ENCODE results near the gene LTN1.

LTN1 gene

GRCh38 chr21:28883931-28884330, 108.7 kb downstream of the LTN1 start:
- DNase-seq, result no peak
- no peaks in the 10 kb centered on the region for H3K27me3 ChIP-seq (ENCODE audit: control insufficient read depth in 1 of 2, insufficient read depth in 1 of 2, low read length in 2 of 2)
- no peak overlapping the region for H4K91ac ChIP-seq (ENCODE audit: low read length)
- peaks cover 2% of the 10 kb centered on the region for H3K79me1 ChIP-seq (replicated peaks; ENCODE audit: low read length, poor library complexity, severe bottlenecking)
- H4K8ac ChIP-seq (ENCODE audit: low read length), result no peak overlapping the region
- H3K18ac ChIP-seq (ENCODE audit: low read depth in 1 of 2, low read length in 2 of 2), result no peak overlapping the region
- no peak overlapping the region for H3K4me2 ChIP-seq (ENCODE audit: low read length, poor library complexity, severe bottlenecking)
- no peak overlapping the region for H3K23ac ChIP-seq (ENCODE audit: low read length in 2 of 2)
- no peak overlapping the region for H3K4ac ChIP-seq (ENCODE audit: low read depth in 1 of 2, low read length in 2 of 2)
- peak overlapping the region; percentile 94 for H3K9ac ChIP-seq (ENCODE audit: low read length)
- H2BK120ac ChIP-seq (ENCODE audit: low read depth, low read length), result no peak overlapping the region
- H3K4me3 ChIP-seq (ENCODE audit: insufficient read depth in 1 of 2, low read depth in 1 of 2, low read length in 2 of 2), result peak overlapping the region in 1 of 2 experiments; percentile 87
- no peak overlapping the region for H2BK5ac ChIP-seq (ENCODE audit: low read depth, low read length, poor library complexity, severe bottlenecking)
- no peak overlapping the region for H3K14ac ChIP-seq (ENCODE audit: low read length in 2 of 2)
- H2BK15ac ChIP-seq (ENCODE audit: low read depth, poor library complexity, severe bottlenecking), result no peak overlapping the region
- no peak overlapping the region for H2AK5ac ChIP-seq (ENCODE audit: low read length, severe bottlenecking)
- no peak overlapping the region for H2AFZ ChIP-seq (ENCODE audit: low read depth, low read length)
- peaks cover 7 to 37% of the 10 kb centered on the region in 2 experiments for H3K36me3 ChIP-seq (ENCODE audit: control insufficient read depth in 1 of 2, insufficient read depth in 2 of 2, low read depth in 1 of 2, low read length in 2 of 2)
- no peak overlapping the region for H3K27ac ChIP-seq (ENCODE audit: low read length, poor library complexity, severe bottlenecking)
- no peaks in the 10 kb centered on the region for H3K9me3 ChIP-seq (ENCODE audit: control insufficient read depth, low read length)
- H3K4me1 ChIP-seq (ENCODE audit: control insufficient read depth, insufficient read depth, low read depth, low read length), result no peaks in the 10 kb centered on the region
- H2BK12ac ChIP-seq (ENCODE audit: low read length in 2 of 2), result no peak overlapping the region

- no peaks in the 10 kb centered on the region for H3K9me3 ChIP-seq (ENCODE audit: control insufficient read depth, low read length)
- H2BK120ac ChIP-seq (ENCODE audit: low read depth, low read length), result no peak overlapping the region
- no peaks in the 10 kb centered on the region for H3K27me3 ChIP-seq (ENCODE audit: control insufficient read depth in 1 of 2, insufficient read depth in 1 of 2, low read length in 2 of 2)
- H3K14ac ChIP-seq (ENCODE audit: low read length in 2 of 2), result no peak overlapping the region
- no peak overlapping the region for H2BK12ac ChIP-seq (ENCODE audit: low read length in 2 of 2)
- H3K23ac ChIP-seq (ENCODE audit: low read length in 2 of 2), result no peak overlapping the region
- no peak overlapping the region for H2AFZ ChIP-seq (ENCODE audit: low read depth, low read length)
- no peak overlapping the region for H3K18ac ChIP-seq (ENCODE audit: low read depth in 1 of 2, low read length in 2 of 2)
- no peaks in the 10 kb centered on the region for H3K4me1 ChIP-seq (ENCODE audit: control insufficient read depth, insufficient read depth, low read depth, low read length)
- H4K91ac ChIP-seq (ENCODE audit: low read length), result no peak overlapping the region
- H2BK5ac ChIP-seq (ENCODE audit: low read depth, low read length, poor library complexity, severe bottlenecking), result no peak overlapping the region
- no peak overlapping the region for H3K9ac ChIP-seq (ENCODE audit: low read length)
- no peak overlapping the region for H3K4me3 ChIP-seq (ENCODE audit: insufficient read depth in 1 of 2, low read depth in 1 of 2, low read length in 2 of 2)
- H2AK5ac ChIP-seq (ENCODE audit: low read length, severe bottlenecking), result no peak overlapping the region
- no peak for DNase-seq
- no peak overlapping the region for H3K4me2 ChIP-seq (ENCODE audit: low read length, poor library complexity, severe bottlenecking)
- H3K4ac ChIP-seq (ENCODE audit: low read depth in 1 of 2, low read length in 2 of 2), result no peak overlapping the region
- no peak overlapping the region for H3K27ac ChIP-seq (ENCODE audit: low read length, poor library complexity, severe bottlenecking)
- peaks cover 7 to 50% of the 10 kb centered on the region in 2 experiments for H3K36me3 ChIP-seq (ENCODE audit: control insufficient read depth in 1 of 2, insufficient read depth in 2 of 2, low read depth in 1 of 2, low read length in 2 of 2)
- no CpG with 5 or more reads among the region's 2 CpGs for WGBS
- no peak overlapping the region for H2BK15ac ChIP-seq (ENCODE audit: low read depth, poor library complexity, severe bottlenecking)
- peaks cover 2% of the 10 kb centered on the region for H3K79me1 ChIP-seq (replicated peaks; ENCODE audit: low read length, poor library complexity, severe bottlenecking)
- H4K8ac ChIP-seq (ENCODE audit: low read length), result no peak overlapping the region
These were observed 110.3 kb downstream of the LTN1 start for GRCh38 chr21:28882345-28882744.
